Fibroblast of the aortic adventitia (primary cell): ENCODE data around the gene ICAM5. TPM values are rescaled to one million over a fixed set of nuclear protein-coding genes. Genes with fewer than 3 reads are reported as not detected.
"Not testable (repeated sequence)": the region's sequence is repeated elsewhere in the genome, so short reads cannot be mapped to it uniquely, and the experiment has no call there.

Experiments used
- DNase-seq: peaks from one replicate; pipeline ENCODE4 v3.0.0-alpha.2; 2010; ENCODE audit warnings: low read depth
- H3K4me3 ChIP-seq: 2 replicates; pipeline ENCODE4 v1.5.1; 2011; ENCODE audit warnings: low read depth, mild to moderate bottlenecking, control low read depth, low read length, moderate library complexity
- CTCF ChIP-seq: IDR thresholded peaks from 2 replicates; pipeline ENCODE4 v1.5.1; 2011; ENCODE audit warnings: mild to moderate bottlenecking, low read length, control low read depth, inconsistent platforms; ENCODE audit not compliant: insufficient read depth
- total RNA-seq: library from RNA; depleted of rRNA; stranded (reverse); fragments of >200 nt; gene quantifications from 2 replicates; pipeline ENCODE4 v1.2.3, GENCODE V29; 2012; ENCODE audit warnings: low replicate concordance

ICAM5 gene
- total RNA-seq, result 1.2 and 4.4 TPM in 2 replicates

- DNase-seq, result no peak
- H3K4me3 ChIP-seq, result peak within 1 kb of the TSS; percentile 53
- TF ChIP-seq CTCF, result no peak
These were observed at the start of gene ICAM5 for GRCh38 chr19:10289836-10290356. Gene ICAM5, plus strand, starts transcription at chr19:10289952. Its CDS starts 92 bp downstream, at chr19:10290044.

GRCh38 chr19:10241826-10242449, 47.8 kb upstream of the ICAM5 start:
- DNase-seq, result not testable (repeated sequence)

GRCh38 chr19:10243606-10244005, 46.1 kb upstream of the ICAM5 start:
- no peak overlapping the region for H3K4me3 ChIP-seq
- TF ChIP-seq CTCF, result no peak
- DNase-seq, result no peak

More at GRCh38 chr19:10241826-10242449, 47.8 kb upstream of the ICAM5 start:
- H3K4me3 ChIP-seq, result not testable (repeated sequence)

- no peak overlapping the region for H3K4me3 ChIP-seq
- no peak for DNase-seq
- no peak for TF ChIP-seq CTCF
These were observed 44.4 kb upstream of the ICAM5 start for GRCh38 chr19:10245189-10245939.

GRCh38 chr19:10246511-10246910, 43.2 kb upstream of the ICAM5 start:
- DNase-seq, result no peak
- H3K4me3 ChIP-seq, result no peak overlapping the region
- TF ChIP-seq CTCF, result no peak

- peak within 1 kb of the TSS; percentile 81 for H3K4me3 ChIP-seq
- peak; percentile 99 for DNase-seq
- TF ChIP-seq CTCF, result no peak
These were observed 37.7 kb upstream of the ICAM5 start, which contains the start of gene MRPL4 for GRCh38 chr19:10251792-10252694. Gene MRPL4, plus strand, starts transcription at chr19:10252214. Its CDS starts 40 bp downstream, at chr19:10252254.
